NCI-H2081 treated with DMSO at 0.1 percent for 48 hours (cell line): ENCODE measurements around the gene AKAP6.

ENCODE experiments used
- DNase-seq: peaks from one replicate; lab custom pipeline; 2025; lab: John Stamatoyannopoulos, UW

The AKAP6 gene

DNA sequence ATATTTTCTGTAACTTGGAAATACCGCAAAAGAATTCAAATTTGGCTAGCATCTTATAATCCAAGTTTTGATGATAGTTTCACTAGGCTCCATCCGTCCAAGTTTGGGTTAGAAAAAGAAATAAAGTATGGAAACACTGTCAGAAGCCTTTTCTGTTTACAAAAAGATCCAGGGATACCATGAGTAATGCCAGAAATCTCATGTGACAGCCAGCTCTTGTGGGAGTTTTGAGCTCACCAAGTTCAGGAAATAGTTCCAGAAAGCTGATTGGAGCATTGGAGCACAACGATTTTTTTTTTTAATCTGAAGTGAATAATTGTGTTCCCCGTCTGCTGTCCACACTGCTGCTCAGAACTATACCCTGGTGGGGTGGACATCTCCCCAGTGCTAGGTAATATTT lies 379.9 kb downstream of the AKAP6 start:
- DNase-seq, result no peak

DNA sequence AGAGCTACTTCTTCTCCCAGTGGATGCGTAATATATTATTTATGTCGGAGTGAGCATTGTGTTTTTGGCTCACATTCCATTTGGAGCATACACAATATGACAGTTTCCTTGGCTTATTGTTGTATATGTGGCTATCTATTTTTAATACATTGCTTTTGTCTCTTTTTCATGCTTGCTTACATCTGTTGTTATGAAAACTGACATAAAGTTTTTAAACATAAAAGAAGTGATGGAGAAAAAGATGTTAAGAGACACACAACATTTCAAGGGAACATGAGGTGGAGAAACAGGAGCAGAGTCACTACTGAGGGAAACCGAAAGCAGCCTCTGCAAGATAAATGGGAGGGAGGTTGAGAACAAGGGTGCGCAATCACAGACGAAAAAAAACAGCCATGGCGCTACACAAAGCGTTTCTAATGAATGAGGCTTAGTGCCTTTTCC lies 381.2 kb downstream of the AKAP6 start:
- no peak for DNase-seq

DNA sequence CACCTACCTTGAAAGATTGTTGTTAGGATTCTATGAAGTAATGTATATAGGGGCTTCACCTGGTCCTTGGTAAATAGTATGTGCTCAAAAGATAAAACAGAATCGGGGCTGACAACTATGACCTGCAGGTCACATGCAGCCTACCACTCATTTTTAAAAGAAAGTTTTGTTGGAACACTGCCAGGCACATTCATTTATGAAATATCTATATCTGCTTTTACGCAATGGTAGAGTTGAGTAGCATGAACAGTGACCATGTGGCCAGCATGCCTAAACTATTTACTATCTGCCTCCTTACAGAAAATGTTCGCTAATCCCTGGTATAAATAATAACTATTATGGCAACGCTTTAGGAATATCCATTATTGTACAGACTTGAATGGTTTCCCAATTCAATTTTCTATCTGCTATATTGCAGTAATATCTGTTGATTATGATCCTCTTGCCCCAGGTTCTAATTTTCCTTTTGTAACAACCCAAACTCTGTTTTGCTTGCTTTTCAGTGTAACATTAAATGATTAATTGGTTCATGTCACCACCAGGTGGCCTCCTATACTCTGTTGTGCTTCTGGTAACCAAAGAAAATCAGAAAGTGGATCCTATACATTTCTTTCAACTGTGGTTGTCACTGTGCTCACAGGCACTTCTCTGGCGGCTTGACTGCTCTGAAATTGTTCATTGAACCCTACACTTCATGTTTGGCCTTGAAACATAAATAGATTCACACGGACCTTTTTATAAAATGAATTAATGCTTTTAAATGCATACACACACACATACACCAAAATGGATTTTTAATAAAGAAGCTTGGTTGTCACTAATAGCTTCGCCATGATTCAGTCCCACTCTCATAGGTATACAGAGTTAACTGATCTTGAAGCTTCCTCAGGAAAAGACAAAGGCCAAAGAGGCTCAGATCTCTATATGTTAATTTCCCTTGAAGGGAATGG lies 381.9 kb downstream of the AKAP6 start:
- no peak for DNase-seq

DNA sequence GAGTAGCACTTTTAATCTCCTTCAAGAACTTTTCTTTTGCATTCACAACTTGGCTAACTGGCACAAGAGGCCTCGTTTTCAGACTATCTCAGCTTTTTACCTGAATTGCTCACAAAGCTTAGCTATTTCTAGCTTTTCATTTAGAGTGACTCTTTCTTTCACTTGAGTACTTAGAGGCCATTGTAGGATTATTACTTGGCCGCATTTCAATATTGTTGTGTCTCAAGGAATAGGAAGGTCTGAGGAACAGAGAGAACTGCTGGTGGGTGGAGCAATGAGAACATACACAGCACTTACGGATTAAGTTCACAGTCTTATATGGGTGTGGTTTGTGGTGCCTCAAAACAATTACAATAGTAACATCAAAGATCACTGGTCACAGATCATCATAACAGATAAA lies 384.8 kb downstream of the AKAP6 start:
- DNase-seq, result no peak

DNA sequence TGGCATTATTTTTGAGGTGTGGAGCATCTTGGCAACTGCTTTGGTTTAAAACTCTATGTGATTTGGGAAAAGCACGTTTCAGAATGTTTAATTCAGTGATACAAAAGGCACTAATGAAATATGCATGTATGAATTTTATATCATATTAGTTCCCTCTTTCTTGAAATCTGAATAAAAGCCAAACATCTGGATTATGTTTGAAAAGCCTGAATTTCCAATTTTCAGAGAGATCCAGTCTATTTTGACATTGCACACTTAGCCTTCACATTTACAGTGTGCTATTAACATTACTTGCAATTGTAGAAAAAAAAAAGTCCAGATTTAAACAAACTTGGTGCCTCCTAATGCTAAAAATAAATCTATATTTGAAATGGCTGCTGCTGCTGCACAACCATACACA lies 390.5 kb downstream of the AKAP6 start:
- no peak for DNase-seq

DNA sequence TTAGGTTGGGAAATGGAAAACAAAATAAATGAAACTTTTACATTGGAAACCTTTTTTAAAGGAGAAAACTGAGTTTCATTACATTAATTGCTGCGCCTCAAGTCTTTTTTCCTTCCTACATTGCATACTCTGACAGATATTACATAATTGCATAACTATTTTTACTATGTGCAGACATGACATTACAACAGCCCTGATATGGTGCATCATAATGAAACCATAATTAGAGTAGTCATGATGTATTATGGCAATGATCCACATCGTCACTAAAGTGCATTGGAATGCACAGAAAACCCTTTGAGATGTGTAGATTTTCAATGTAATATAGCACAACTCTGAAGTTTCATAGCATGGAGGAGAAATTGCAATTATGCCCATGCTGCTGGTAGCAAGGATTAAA lies 391.8 kb downstream of the AKAP6 start:
- DNase-seq, result no peak

DNA sequence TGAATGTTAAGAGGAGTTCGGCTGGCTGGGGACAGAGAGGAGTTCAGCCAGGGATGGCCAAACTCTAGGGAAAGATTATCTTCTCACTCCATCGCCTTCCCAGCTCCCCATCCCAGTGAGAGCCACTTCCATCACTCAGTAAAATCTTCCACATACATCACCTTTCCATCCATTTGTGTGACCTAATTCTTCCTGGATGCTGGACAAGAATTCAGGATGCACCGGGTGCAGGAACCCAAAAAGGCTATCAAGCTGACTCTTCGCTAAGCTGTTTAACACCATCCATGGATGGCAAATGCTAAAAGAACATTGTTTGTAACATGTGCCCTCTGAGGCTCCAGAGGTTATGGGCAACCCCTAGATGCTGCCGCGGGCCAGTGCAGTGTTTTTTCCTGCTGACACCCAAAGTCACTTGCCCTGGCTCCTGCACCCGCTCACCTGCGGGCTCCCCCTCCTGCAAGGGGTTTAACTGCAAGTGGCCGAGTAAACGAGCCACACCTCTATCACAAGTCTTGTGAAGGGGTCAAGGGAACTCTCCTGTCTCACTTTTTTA lies 393.6 kb downstream of the AKAP6 start:
- DNase-seq, result no peak

DNA sequence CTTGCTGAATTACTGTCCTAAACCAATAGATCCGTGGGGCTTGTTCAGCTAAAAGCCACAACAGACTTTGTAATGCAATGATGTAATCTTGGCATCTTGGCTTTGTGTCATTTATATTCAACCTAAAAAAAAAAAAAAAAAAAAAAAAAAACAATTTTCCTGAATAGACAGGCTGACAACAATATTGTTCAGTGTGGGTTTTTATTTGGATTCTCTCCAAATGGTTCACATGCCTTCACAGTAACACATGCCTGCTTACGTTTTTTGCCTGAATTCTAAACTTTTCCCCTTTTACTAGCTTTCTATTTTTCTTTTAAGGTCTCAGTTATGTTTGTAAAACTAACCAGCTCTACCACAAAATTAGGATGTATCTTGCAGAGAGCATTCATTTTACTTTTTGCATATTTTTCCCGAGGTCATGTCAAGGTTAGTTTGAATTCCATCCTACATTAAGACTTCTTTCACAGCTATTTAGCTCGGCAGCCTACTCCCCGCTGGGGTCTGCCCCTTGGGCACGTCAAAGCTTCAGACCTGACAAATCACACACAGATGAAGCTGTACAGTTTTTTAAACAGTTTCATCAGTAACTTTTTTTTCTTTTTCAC lies 395.9 kb downstream of the AKAP6 start:
- DNase-seq, result no peak

DNA sequence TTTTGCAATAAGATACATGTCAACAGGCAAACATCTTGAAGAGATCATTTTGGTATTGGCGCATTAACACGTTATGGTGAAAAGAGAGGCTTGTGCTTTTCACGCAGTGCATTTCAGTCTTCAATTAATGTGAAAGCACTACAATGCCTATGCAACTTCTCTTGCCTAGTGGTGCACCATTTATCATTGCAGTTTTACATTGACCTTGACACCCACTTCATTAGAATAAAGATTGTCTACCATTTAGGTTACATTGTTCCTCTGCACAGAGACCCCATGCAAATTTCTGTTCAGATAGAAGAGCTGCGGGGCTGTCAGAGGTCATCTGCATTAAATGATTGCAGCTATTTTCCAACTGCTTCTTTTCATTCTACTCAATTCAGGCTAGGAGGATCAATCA lies 397.4 kb downstream of the AKAP6 start:
- DNase-seq, result no peak

DNA sequence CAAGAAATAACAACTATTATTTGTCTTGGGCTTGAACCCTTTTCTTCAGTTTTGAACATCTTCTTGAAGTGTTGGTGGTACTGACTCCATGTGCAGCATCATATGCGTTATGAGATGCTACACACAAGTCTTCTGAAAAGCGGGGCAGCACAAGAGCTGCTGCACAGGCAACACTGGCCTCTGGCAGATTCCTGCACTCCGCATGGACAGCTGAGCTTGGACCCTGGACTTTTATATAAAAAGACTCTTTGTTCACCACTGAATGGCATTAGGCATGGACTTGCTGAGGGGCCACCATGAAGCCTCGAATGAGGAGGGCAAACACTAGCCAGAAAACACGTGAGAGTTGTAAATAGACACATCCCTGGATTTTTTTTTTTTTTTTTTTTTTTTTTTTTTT lies 398.7 kb downstream of the AKAP6 start:
- no peak for DNase-seq

DNA sequence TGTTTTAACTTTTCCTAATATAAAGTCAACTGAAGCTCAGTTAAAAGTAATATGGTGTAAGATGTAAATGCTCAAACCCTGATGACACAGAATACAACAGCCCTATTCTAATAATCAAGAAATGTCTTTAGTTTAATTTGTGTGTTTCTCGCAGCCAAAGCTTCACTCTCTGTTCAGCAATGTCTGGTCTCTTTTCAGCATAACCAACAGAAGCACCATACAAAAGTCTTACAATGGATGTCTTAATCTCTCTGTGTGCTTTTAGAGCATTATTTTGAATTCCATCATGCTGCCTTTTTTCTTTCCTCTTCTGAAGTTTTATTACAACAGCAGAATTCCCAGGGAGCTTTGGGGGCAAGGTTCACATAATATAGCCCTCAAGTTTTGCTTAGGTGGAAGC lies 399.4 kb downstream of the AKAP6 start:
- DNase-seq, result no peak

DNA sequence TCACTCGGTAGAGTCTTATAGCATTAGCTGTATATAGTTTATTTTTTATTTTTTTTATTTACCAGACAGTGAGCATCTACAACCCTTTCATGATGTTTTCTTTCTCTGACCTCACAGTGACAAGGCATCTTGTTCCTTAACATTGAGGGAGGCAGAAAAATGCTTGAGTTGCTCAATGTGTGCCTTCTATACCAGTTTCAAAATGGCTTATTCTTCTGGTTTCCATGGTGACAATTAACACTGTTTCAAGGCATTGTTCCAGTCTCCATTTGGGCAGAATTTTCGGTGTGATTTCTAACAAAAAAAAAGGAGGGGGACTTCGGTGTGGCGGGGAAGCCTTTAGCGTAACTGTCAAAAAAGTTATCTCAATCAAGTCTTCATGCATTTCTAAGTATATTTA lies 399.9 kb downstream of the AKAP6 start:
- no peak for DNase-seq

DNA sequence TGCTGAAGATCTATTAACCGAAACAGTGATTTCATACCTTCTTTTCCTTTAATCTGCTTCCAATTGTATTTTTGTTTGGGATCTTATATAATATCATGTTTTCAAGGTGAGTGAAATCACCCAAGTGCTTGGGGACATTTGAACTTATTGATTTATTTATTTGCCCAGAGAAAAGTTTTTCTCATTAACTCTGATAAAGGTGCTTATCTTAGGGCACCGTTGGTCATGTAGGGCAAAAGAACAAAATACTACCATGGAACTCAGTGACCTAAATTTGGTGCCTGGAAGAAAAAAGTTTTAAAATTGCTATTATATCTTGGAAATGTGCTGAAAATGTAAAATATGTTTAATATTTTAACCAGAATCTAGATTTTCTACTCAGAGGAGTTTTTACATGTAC lies 402.2 kb downstream of the AKAP6 start:
- no peak for DNase-seq

DNA sequence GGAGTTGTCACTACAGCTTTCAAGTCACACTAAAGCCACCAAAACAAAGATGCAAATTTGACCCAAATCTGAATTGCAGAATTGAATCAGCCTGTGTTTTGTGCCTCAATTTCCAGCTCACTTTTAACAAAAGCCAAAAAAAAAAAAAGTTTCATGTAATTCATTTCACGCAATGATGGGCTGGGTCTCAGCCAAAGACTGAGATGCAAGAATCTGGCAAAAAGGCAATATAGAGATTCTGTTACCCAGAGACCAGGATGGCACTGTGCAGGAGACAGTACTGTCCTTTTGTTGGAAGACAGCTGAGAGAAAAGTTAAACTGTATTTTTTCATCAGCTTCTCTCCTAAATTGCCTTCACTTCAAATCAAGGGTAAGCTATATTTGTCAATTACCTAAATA lies 403.9 kb downstream of the AKAP6 start:
- no peak for DNase-seq

DNA sequence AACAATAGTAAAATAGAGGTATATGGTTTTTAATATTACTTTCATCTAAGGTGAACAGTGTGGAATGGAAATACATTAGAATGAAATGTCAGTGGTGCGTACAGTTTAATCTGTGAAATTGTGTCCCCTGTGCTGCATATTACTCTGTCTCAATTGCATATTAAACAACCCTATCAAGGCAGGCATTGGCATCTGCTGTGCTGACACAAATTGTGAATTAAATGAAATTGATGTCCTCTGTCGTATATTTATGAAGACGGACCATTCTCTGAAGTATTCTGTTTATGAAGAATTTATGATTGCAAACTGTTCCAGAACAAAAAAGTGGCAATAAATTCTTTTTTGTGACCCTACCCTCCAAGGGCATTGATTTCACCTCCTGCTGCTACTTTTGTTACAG lies 405.2 kb downstream of the AKAP6 start:
- DNase-seq, result no peak

DNA sequence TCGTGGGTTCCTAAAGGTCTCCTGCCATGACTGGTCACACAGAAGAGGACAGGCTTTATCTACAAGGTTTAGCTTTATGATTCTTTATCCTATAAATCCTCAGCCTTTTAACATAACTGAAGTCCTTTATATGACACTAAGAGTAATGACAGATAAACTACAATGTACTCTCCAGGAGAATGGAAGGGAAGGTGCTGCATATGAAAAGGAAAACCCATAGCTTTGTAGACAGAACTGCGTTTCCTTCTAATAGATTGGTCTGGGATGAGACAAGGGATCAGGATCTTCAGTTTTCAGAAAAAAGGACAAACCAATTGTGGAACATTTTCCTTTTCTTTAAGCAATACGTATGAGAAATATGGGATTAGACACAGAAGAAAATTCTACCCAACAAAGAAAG lies 408.5 kb downstream of the AKAP6 start:
- DNase-seq, result no peak

DNA sequence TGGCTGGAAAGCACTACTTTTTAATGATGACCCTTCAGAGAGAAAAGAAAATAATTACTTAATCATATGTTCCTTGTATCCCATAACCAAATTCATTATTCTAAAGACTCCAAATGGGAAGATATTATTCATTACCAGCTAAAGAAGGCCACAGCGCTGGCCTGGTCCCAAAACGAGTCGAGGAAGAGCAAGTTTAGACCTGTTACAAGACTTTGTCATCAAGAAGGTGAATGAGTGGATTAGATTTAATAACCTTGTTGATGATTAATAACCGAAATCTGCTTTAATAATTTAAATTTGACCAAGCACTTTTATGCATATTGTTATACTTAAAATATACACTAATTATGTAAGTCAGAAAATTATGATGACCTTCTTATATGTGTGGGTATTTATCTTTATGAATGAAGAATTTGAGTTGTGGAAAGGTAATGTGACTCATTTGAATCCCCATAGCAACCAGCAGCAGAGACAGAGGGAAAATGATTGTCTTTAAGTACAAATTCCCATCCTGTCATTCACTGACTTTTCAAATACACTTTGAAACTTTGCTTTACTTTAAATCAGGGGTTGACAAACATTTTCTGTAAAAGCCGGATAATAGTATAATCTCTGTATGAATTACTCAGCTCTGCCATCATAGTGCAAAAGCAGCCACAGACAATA lies 409.2 kb downstream of the AKAP6 start:
- DNase-seq, result no peak

DNA sequence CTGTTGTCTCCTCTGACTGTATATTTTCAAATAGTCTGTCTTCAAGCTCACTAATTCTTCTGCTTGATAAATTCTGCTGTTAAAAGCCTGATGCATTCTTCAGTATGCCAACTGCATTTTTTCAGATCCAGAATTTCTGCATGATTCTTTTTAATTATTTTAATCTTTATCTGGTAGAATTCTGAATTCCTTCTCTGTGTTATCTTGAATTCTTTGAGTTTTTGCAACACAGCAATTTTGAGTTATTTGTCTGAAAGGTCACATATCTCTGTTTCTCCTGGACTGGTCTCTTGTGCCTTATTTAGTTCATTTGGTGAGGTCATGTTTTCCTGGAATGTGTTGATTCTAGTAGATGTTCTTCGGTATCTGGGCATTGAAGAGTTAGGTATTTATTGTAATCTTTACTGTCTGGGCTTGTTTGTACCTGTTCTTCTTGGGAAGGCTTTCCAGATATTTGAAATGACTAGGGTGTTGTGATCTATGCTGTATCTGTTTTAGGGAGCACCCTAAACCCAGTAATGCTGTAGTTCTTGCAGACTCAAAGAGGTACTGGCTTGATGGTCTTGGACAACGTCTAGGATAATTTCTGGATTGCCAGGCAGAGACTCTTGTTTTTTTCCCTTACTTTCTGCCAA lies 415.8 kb downstream of the AKAP6 start:
- DNase-seq, result no peak

DNA sequence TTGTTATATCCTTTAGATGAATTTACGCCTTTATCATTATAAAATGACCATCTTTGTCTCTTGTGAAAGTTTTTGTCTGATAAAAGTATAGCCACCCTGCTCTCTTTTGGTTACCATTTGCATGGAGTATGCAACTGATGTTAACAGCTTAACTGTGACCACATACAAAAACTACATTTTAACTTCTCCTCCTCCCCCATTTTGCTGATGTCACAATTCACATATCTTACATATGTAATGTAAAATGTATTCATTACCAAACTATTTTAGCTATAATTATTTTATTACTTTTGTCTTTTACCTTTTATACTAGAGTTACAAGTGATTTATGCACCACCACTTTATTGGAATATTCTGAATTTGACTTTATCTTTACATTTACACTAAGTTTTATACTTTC lies 425.1 kb downstream of the AKAP6 start:
- no peak for DNase-seq

DNA sequence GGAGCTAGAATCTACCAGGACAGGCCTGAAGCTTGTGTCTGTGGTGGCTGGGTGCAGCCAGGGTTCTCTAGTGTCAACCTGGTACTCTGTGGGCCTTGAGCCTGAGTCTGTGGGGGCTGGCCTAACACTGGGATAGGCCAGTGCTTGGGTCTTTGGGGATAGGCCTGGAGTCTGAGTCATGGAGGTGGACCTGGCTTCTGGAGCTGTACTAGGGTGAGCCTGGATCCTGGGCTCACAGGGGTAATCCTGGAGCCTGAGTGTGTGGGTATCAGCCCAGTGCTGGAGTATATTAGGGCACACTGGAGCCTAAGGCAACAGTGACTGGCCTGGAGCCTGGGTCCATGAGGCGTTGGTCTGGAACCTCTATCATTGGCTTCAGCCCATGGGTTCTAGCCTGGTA lies 427.1 kb downstream of the AKAP6 start:
- DNase-seq, result no peak

DNA sequence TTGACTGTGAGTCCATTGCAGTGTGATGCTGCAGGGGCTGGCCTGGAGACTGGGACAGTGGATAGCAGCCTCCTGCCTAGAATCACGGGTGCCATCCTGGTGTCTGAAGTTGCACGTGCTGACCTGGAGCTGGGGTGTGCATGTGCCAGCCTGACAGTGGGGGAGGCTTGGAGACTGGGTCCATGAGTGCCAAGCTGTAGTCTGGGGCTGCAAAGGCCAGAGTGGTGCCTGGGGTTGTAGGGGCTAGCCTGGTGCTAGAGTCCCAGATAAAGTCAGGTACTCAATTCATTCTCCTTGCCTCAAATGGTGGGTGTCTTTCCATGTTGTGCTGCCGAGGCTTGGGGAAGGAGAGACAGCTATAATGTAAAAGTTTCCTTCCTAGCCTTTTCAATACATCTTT lies 427.7 kb downstream of the AKAP6 start:
- no peak for DNase-seq

DNA sequence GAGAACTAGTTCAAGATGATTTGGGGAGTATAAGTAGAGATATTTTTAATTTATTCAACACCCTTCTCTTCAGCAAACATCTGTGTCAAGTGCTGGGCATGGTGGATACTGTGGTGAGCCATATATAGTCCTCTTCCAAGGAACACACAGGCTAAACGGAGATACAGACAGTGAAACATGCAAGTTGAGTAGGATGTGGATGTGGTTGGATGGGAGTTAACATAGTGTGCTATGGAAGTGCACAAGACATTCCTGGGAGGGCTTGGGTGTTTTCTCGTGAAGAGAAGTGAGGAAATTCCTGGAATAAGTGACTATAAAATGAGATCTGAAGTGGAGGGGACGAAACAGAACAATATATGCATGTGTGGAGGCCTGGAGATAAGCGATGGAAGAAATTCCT lies 428.5 kb downstream of the AKAP6 start:
- no peak for DNase-seq
